Measurements from ENCODE around the gene MLXIPL. TPM values are rescaled to one million over a fixed set of nuclear protein-coding genes. Genes with fewer than 3 reads are reported as not detected.
A peak's percentile ranks its signal among the peaks of the same experiment; 100 is the strongest.

MLXIPL gene
- polyA plus RNA-seq, 3 donors: 0.15 to 0.24 TPM; not detected in 1

DNA sequence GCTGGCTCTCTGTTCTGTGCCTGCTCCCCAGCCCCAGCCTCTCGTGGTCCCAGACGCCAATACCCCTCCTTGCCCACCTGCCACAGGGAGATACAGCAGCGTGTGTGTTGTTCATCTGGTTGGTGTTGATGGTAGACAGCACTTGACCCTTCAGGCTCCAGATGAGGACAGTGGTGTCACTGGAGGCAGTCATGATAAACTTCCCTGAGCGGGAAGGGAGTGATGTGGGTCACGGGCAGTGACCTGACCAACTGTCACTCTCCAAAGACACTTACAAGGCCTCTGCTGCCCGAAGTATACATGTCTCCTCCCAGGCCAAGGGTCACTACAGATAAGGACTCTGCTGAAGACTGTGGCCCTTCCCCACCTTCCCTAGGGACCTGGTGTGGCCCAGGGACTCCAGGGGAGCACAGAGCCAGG is 51.5 kb downstream of the MLXIPL start:
- no peak overlapping the region for H3K9ac ChIP-seq (ENCODE audit: insufficient read depth, low read length, poor library complexity, severe bottlenecking)
- DNase-seq: no peak
- Mint-ChIP-seq H3K9me3 (no peaks in the 10 kb centered on the region), H3K4me3 (no peak overlapping the region), H3K36me3 (peaks cover 62 to 73% of the 10 kb centered on the region in 2 donors), H3K4me1 (peaks cover 15% of the 10 kb centered on the region), H3K27ac (peak overlapping the region in 4 of 7 donors; percentile 17 to 60 (median 34)), H3K27me3 (ENCODE audit: low read depth in 3 of 3) (peaks cover 0 to 1% (median 0%) of the 10 kb centered on the region in 3 donors)
- H3K27ac ChIP-seq (ENCODE audit: low read depth in 1 of 2, low read length in 2 of 2): no peak overlapping the region
- H2AFZ ChIP-seq (ENCODE audit: insufficient read depth, low read depth, low read length, poor library complexity, severe bottlenecking): no peak overlapping the region
- peaks cover 55 to 62% of the 10 kb centered on the region in 2 donors for H3K36me3 ChIP-seq (replicated peaks in 1 of 2; ENCODE audit: control insufficient read depth in 1 of 2, insufficient read depth in 2 of 2, low read length in 2 of 2)
- H3K4me1 ChIP-seq (ENCODE audit: control insufficient read depth in 1 of 2, insufficient read depth in 2 of 2, low read length in 2 of 2): peaks cover 12 to 16% of the 10 kb centered on the region in 2 donors
- H3K27me3 ChIP-seq (ENCODE audit: control insufficient read depth in 2 of 2, insufficient read depth in 2 of 2, low read length in 2 of 2): no peaks in the 10 kb centered on the region
- 94% methylated on average over 4 of the region's 6 CpGs for WGBS (ENCODE audit: insufficient coverage)
- no peak overlapping the region for H3K4me3 ChIP-seq (replicated peaks in 1 of 3; ENCODE audit: low read depth in 2 of 3, low read length in 3 of 3)
- H3K4me2 ChIP-seq (replicated peaks; ENCODE audit: extremely low read depth, low read length, poor library complexity, severe bottlenecking): no peak overlapping the region
- no peaks in the 10 kb centered on the region for H3K9me3 ChIP-seq (replicated peaks in 1 of 2; ENCODE audit: control insufficient read depth in 1 of 2, insufficient read depth in 1 of 2, low read length in 2 of 2)
- TF ChIP-seq, protein P1, sequence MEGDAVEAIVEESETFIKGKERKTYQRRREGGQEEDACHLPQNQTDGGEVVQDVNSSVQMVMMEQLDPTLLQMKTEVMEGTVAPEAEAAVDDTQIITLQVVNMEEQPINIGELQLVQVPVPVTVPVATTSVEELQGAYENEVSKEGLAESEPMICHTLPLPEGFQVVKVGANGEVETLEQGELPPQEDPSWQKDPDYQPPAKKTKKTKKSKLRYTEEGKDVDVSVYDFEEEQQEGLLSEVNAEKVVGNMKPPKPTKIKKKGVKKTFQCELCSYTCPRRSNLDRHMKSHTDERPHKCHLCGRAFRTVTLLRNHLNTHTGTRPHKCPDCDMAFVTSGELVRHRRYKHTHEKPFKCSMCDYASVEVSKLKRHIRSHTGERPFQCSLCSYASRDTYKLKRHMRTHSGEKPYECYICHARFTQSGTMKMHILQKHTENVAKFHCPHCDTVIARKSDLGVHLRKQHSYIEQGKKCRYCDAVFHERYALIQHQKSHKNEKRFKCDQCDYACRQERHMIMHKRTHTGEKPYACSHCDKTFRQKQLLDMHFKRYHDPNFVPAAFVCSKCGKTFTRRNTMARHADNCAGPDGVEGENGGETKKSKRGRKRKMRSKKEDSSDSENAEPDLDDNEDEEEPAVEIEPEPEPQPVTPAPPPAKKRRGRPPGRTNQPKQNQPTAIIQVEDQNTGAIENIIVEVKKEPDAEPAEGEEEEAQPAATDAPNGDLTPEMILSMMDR (IDR thresholded peaks at IDR 0.05): no peak
- peaks cover 22% of the 10 kb centered on the region for H4K20me1 ChIP-seq (ENCODE audit: insufficient read depth, low read length)
- intact Hi-C loops (cut with micrococcal nuclease): no loop called here
- peaks cover 45% of the 10 kb centered on the region for H3K79me2 ChIP-seq (ENCODE audit: insufficient read depth, low read length)

DNA sequence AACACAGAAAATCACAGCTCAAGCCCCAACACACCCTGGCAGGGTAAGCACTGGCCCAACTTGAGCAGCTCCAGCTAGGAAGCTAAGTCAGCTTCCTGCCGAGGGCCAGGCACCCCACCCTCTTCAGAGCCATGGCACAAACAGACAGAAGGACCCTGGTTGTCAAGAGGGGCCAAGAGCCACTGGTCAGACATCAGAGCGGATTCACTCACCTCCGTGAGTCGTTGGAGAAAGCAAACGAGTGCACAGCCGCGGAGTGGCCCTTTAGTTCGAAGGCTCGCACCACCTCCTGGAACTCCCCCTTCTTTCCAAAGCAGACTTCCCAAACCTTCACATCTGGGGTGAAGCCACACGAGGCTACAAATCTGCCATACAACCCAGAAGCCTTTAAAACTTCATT is 53.3 kb downstream of the MLXIPL start:
- Mint-ChIP-seq H3K27ac (peak overlapping the region in 3 of 7 donors; percentile 23 to 37 (median 36)), H3K36me3 (peaks cover 57 to 70% of the 10 kb centered on the region in 2 donors), H3K9me3 (no peaks in the 10 kb centered on the region), H3K27me3 (ENCODE audit: low read depth in 3 of 3) (peaks cover 0 to 2% (median 1%) of the 10 kb centered on the region in 3 donors), H3K4me1 (peaks cover 14% of the 10 kb centered on the region), H3K4me3 (no peak overlapping the region)
- Histone ChIP-seq H3K9ac (ENCODE audit: insufficient read depth, low read length, poor library complexity, severe bottlenecking) (no peak overlapping the region), H3K79me2 (ENCODE audit: insufficient read depth, low read length) (peaks cover 27% of the 10 kb centered on the region), H3K36me3 (replicated peaks in 1 of 2; ENCODE audit: control insufficient read depth in 1 of 2, insufficient read depth in 2 of 2, low read length in 2 of 2) (peaks cover 55 to 62% of the 10 kb centered on the region in 2 donors), H3K9me3 (replicated peaks in 1 of 2; ENCODE audit: control insufficient read depth in 1 of 2, insufficient read depth in 1 of 2, low read length in 2 of 2) (no peaks in the 10 kb centered on the region), H3K27me3 (ENCODE audit: control insufficient read depth in 2 of 2, insufficient read depth in 2 of 2, low read length in 2 of 2) (no peaks in the 10 kb centered on the region), H3K4me2 (replicated peaks; ENCODE audit: extremely low read depth, low read length, poor library complexity, severe bottlenecking) (no peak overlapping the region), H3K4me1 (ENCODE audit: control insufficient read depth in 1 of 2, insufficient read depth in 2 of 2, low read length in 2 of 2) (peaks cover 2 to 7% of the 10 kb centered on the region in 2 donors), H3K27ac (ENCODE audit: low read depth in 1 of 2, low read length in 2 of 2) (no peak overlapping the region), H2AFZ (ENCODE audit: insufficient read depth, low read depth, low read length, poor library complexity, severe bottlenecking) (no peak overlapping the region), H4K20me1 (ENCODE audit: insufficient read depth, low read length) (peaks cover 22% of the 10 kb centered on the region), H3K4me3 (replicated peaks in 1 of 3; ENCODE audit: low read depth in 2 of 3, low read length in 3 of 3) (no peak overlapping the region)
- WGBS (ENCODE audit: insufficient coverage): 97% methylated on average over 9 of the region's 10 CpGs
- intact Hi-C loops (cut with micrococcal nuclease): no loop called here
- TF ChIP-seq, protein P1 (IDR thresholded peaks at IDR 0.05): no peak
- no peak for DNase-seq

All from CD14-positive monocyte (primary cell).